Left lung (tissue), 10 donors: ENCODE results near the gene IDUA. TPM values are rescaled to one million over a fixed set of nuclear protein-coding genes. Genes with fewer than 3 reads are reported as not detected.

ENCODE experiments used
- ATAC-seq: fragments of 200-7000 bp; cut with Tn5 transposase; one replicate; pipeline ENCODE4 v1.9.1; 2020; ENCODE audit warnings: moderate library complexity
- DNase-seq, 4 donors: peaks; one replicate each; pipeline ENCODE4 v3.0.0-alpha.2; 2013 to 2020
- H3K27ac ChIP-seq, 2 donors: fragments of 200-600 bp; sonication (generic) in 1 of 2; one replicate each; pipeline versions ENCODE4 v1.5.0 to v1.8.0; 2020 to 2021
- H3K27me3 ChIP-seq, 2 donors: fragments of 200-600 bp; sonication (generic) in 1 of 2; one replicate each; pipeline versions ENCODE4 v1.5.0 to v1.8.0; 2020 to 2021
- H3K36me3 ChIP-seq, 2 donors: fragments of 200-600 bp; sonication (generic) in 1 of 2; one replicate each; pipeline versions ENCODE4 v1.5.0 to v1.8.0; 2020 to 2021
- H3K4me1 ChIP-seq, 2 donors: fragments of 200-600 bp; one replicate each; pipeline ENCODE4 v1.8.0; 2021
- H3K4me3 ChIP-seq, 2 donors: fragments of 200-600 bp; sonication (generic) in 1 of 2; one replicate each; pipeline versions ENCODE4 v1.5.0 to v1.8.0; 2020 to 2021; ENCODE audit warnings: mild to moderate bottlenecking in 1 of 2
- H3K9me3 ChIP-seq, 2 donors: fragments of 200-600 bp; sonication (generic) in 1 of 2; one replicate each; pipeline versions ENCODE4 v1.5.0 to v1.8.0; 2020 to 2021
- intact Hi-C, 2 donors: fragments of 100-400 bp; cut with DNase I; formaldehyde crosslinking; loops; one replicate each; pipeline versions ENCODE4 v1.11.2 to v1.14.2; 2022
- polyA plus RNA-seq, 6 donors: library from polyadenylated mRNA; unstranded; fragments of 120-200 nt; gene quantifications; one replicate each; pipeline ENCODE4 v1.2.1, GENCODE V29; 2013; ENCODE audit not compliant: insufficient read length in 6 of 6
- total RNA-seq, 2 donors: library from RNA; stranded (reverse); fragmentation: NEBNext Ultra II Directional; extraction: Animal tissue kit (Norgen Biotek cat#: 25700); gene quantifications; one replicate each; pipeline ENCODE4 v1.2.1, GENCODE V29; 2021
- TF ChIP-seq, protein P1 (sequence below), 2 donors: fragments of 200-600 bp; sonication (generic) in 1 of 2; IDR thresholded peaks; one replicate each; pipeline versions ENCODE4 v1.5.0 to v1.8.0; 2021; ENCODE audit warnings: antibody characterized with exemption in 2 of 2
- donor health status: DM: no; HTN: yes; CAD: no.
- donor health status: DM: no; HTN: no; CAD: no.

IDUA gene
- total and polyA plus RNA-seq, 8 donors, result 10.1 to 46.8 (median 19.1) TPM

DNA sequence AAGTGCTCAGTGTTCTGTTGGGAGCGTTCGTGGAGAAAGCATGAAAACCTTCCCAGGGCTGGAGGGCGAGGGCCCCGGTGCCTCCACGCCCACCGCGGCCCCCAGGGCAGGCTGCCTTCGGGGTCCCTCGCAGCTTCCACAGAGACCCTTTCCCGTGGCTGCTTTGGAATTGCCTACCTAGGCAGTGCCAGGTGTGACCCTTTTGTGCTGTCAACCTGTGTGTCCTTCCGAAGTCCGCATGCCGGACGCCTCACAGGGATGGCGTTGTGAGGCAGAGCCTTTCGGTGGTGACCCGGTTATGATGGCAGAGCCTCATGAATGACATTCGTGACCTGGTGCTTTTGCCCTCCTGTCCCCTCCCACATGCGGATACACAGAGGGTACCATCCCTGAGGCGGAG lies 37.2 kb upstream of the IDUA start:
- Histone ChIP-seq H3K4me1 (peaks cover 0 to 4% of the 10 kb centered on the region in 2 donors), H3K27me3 (no peaks in the 10 kb centered on the region), H3K9me3 (no peaks in the 10 kb centered on the region), H3K4me3 (no peak overlapping the region), H3K36me3 (peaks cover 0 to 23% of the 10 kb centered on the region in 2 donors), H3K27ac (no peak overlapping the region)
- DNase-seq (no peak), ATAC-seq (no peak)
- TF ChIP-seq, protein P1, sequence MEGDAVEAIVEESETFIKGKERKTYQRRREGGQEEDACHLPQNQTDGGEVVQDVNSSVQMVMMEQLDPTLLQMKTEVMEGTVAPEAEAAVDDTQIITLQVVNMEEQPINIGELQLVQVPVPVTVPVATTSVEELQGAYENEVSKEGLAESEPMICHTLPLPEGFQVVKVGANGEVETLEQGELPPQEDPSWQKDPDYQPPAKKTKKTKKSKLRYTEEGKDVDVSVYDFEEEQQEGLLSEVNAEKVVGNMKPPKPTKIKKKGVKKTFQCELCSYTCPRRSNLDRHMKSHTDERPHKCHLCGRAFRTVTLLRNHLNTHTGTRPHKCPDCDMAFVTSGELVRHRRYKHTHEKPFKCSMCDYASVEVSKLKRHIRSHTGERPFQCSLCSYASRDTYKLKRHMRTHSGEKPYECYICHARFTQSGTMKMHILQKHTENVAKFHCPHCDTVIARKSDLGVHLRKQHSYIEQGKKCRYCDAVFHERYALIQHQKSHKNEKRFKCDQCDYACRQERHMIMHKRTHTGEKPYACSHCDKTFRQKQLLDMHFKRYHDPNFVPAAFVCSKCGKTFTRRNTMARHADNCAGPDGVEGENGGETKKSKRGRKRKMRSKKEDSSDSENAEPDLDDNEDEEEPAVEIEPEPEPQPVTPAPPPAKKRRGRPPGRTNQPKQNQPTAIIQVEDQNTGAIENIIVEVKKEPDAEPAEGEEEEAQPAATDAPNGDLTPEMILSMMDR (IDR thresholded peaks at IDR 0.05), result no peak
- intact Hi-C loops, result no loop called here

DNA sequence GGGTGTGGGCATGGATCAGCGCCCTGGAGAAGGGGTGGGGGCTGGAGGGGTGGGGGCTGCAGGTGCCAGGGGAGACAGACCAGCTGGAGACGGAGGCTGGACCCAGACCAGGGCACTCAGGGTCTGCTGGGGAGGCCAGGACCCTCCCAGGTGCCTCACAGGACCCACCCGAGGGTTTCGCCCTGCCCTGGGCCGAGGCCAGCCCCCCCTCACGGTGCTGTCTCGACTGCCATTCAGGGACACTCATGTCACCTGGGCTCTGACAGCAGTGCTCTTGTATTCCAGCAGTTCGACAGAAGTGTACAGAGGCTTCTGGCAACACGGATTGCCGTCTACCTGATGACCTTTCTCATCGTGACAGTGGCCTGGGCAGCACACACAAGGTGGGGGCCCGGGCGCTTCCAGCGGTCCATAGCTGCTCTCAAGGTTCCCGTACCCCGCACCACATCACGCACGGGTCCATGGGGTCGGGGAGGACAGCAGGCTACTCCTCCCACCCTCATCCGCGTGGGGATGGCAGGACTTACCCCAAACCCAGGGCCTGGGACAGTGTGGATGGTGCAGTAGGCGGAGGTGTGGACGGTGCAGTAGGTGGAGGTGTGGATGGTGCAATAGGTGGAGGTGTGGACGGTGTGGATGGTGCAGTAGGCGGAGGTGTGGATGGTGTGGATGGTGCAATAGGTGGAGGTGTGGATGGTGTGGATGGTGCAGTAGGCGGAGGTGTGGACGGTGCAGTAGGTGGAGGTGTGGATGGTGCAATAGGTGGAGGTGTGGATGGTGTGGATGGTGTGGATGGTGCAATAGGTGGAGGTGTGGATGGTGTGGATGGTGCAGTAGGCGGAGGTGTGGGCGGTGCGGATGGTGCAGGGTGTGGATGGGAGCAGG lies 36.5 kb upstream of the IDUA start:
- DNase-seq, result peak in 1 of 4 donors; percentile 61
- ATAC-seq, result no peak
- Histone ChIP-seq H3K27me3 (no peaks in the 10 kb centered on the region), H3K9me3 (no peaks in the 10 kb centered on the region), H3K36me3 (peaks cover 0 to 29% of the 10 kb centered on the region in 2 donors), H3K4me1 (peaks cover 0 to 4% of the 10 kb centered on the region in 2 donors), H3K27ac (no peak overlapping the region), H3K4me3 (no peak overlapping the region)
- intact Hi-C loops, result no loop called here
- TF ChIP-seq, protein P1 (IDR thresholded peaks at IDR 0.05), result no peak

DNA sequence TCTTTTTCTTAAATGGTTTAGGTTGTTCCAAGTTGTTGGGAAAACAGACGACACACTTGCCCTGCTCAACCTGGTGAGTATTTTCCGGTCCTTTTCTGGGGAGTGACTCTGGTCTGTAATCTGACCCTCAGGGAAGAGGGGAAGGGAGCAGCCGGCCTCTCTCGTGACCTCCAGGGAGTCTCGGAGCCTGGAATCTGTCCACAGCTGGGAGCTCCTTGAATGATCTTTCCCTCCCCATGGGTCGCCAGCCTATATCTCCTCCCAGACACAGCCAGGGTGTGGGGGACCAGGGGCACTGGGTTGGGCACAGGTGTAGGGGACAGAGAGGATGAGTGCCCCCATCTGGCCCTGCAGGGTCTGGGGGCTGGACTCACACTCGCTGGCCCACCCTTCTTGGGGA lies 35.7 kb upstream of the IDUA start:
- Histone ChIP-seq H3K27me3 (no peaks in the 10 kb centered on the region), H3K4me1 (no peaks in the 10 kb centered on the region), H3K36me3 (peaks cover 0 to 35% of the 10 kb centered on the region in 2 donors), H3K27ac (no peak overlapping the region), H3K4me3 (no peak overlapping the region), H3K9me3 (no peaks in the 10 kb centered on the region)
- DNase-seq (peak in 1 of 4 donors; percentile 55), ATAC-seq (no peak)
- intact Hi-C loops, result no loop called here
- TF ChIP-seq, protein P1 (IDR thresholded peaks at IDR 0.05), result no peak

DNA sequence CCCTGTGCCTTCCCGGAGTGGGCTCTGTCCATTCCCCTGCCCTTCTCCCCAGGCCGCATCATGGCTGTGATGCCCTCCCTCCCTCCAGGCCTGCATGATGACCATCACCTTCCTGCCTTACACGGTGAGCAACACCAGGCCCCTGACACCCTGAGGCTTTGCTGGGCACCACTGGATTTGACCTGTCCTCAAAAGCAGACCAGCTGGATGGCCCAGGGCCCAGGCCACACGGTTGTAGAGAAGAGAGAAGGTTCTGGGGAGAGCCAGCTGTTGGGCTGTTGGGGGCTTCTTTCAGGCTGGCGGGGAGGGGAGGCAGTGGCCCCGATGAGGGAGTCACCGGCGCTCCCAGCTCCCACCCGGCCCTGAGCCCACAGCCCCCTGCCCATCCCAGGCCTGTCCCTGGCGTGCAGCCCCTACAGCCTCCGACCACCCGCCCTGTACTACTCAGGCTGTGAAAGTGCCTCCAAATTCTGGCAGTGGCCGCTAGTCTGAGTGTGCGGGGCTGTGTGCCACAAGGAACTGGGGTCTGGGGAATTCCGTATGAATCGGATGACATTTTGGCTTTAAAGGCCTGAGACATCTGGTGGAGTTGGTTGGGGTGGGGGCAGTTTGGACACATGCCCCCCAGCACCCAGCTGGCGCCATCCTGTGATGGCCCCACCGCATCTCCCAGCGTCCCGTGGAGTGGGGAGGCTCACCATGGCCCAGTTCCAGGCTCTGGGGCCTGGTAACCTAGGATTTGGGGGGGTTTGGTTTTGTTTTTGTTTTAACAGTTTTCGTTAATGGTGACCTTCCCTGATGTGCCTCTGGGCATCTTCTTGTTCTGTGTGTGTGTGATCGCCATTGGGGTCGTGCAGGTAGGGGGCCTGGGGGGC lies 35.0 kb upstream of the IDUA start:
- Histone ChIP-seq H3K4me1 (no peaks in the 10 kb centered on the region), H3K9me3 (no peaks in the 10 kb centered on the region), H3K4me3 (no peak overlapping the region), H3K27me3 (no peaks in the 10 kb centered on the region), H3K27ac (no peak overlapping the region), H3K36me3 (peaks cover 0 to 37% of the 10 kb centered on the region in 2 donors)
- ATAC-seq (no peak), DNase-seq (peak in 2 of 4 donors; percentile 3 to 52)
- intact Hi-C loops, result no loop called here
- TF ChIP-seq, protein P1 (IDR thresholded peaks at IDR 0.05), result no peak
